Activated CD8-positive, alpha-beta memory T cell treated with anti-CD3 and anti-CD28 coated beads for 1 hour (primary cell): Measurements from ENCODE around the gene RCCD1.
"Not testable (repeated sequence)": the region's sequence is repeated elsewhere in the genome, so short reads cannot be mapped to it uniquely, and the experiment has no call there.

Experiments
- DNase-seq, 2 donors: peaks; one replicate each; pipeline ENCODE4 v3.0.0-alpha.2; 2020; ENCODE audit warnings: low read depth in 1 of 2; ENCODE audit errors: extremely low read depth in 1 of 2

Gene RCCD1

DNA sequence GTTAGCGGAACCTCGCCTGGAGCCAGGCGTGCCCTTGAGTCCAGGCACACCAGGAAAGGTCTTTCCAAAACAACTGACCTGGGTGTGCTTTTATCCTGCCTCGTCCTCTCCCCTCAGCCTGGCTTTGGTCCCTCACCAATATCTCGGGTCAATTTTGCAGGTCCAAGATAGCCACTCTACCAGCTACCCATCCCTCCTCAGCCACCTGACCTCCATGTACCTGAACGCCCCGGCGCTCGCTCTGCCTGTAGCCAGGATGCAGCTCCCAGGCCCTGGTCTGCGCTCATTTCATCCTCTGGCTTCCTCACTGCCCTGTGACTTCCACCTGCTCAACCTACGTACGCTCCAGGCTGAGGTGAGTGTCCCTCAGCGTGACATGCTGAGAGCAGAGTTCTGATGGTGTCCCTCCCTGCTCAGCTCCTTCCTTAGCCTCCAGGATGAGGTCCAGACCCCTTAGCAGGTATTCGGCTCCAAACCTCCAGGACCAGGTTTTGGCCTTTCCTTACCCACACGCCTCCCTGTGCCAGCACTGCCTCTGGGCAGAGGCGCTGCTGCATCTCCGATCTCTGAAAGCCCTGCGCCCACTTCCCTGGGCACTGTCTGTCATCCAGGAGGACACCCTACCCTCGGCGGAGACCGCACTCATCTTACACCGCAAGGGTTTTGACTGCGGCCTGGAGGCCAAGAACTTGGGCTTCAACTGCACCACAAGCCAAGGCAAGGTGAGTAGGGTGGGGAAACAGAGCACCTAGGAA lies 36.5 kb upstream of the RCCD1 start:
- no peak for DNase-seq

GRCh38 chr15:90918835-90919234 lies 35.8 kb upstream of the RCCD1 start:
- DNase-seq: no peak

DNA sequence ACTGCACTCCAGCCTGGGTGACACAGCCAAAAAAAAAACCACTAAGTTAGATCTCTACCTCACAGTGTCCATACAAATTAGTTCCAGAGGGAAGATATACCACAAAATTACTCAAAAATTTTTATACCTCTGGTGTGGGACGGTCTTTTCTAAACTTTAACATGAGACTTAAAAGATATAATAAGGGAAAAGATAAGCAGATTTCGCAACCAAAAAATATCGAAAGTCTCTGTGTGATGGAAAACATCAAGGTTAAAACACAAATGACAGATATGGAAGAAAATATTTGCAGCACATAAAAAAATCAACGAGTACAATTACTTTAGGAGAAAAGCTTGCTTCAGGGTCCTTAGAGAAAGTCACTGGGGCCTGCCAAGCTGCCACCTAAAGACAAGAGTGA lies 32.8 kb upstream of the RCCD1 start:
- no peak for DNase-seq

- not testable (repeated sequence) for DNase-seq
Measured at GRCh38 chr15:90922712-90923322, 31.9 kb upstream of the RCCD1 start.

- DNase-seq: no peak
Measured at GRCh38 chr15:90924375-90924774, 30.3 kb upstream of the RCCD1 start.

DNA sequence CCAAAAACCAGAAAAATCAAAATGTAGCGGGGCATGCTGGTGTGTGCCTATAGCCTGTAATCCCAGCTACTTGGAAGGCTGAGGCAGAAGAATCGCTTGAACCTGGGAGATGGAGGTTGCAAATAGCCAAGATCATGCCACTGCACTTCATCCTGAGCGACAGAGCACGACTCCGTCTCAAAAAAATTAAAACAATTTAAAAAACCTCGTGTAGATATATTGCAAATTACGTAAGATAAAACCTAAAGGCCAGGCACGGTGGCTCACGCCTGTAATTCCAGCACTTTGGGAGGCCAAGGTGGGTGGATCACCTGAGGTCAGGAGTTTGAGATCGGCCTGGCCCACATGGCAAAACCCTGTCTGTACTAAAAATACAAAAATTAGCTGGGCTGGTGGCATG lies 27.9 kb upstream of the RCCD1 start:
- not testable (repeated sequence) for DNase-seq

DNA sequence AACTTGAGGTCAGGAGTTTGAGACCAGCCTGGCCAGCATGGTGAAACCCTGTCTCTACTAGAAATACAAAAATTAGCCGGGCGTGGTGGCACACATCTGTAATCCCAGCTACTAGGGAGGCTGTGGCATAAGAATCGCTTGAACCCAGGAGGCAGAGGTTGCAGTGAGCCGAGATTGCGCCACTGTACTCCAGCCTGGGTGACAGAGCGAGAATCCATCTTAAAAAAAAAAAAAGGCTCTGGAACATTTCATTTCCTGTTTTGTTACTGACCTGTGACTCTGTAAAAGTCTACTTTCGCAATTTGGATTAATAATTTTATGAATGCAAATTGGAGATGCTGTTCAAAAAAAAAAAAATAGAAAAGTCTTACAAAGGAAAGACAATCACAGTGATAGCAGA lies 26.6 kb upstream of the RCCD1 start:
- not testable (repeated sequence) for DNase-seq

DNA sequence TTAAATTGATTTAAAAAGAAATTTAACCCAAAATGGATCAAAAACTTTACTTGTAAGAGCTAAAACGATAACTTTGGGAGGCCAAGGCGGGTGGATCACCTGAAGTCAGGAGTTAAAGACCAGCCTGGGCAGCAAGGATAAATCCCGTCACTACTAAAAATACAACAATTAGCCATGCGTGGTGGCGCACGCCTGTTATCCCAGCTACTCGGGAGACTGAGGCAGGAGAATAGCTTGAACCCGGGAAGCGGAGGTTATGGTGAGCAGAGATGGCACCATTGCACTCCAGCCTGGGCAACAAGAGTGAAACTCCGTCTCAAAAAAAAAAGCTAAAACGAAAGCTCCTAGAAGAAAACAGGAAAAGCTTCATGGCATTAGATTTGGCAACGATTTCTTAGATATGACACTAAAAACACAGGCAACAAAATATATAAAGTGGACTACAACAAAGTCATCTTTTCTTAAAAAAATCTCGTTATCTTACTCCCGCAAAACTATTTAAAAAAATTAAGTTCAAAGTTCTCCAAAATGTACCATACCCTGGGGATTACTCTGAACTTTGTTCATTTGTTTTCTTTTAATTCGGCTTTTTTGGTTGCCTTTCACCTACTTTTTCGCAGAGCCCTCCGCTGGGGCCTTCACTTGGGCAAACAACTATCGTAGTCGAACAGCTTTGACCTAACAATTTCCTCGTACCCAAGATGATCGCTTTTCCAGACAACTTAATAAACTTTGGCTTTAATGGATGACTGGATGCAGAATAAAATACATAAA lies 25.3 kb upstream of the RCCD1 start:
- DNase-seq: no peak

GRCh38 chr15:90930861-90931574 lies 23.7 kb upstream of the RCCD1 start:
- no peak for DNase-seq

- DNase-seq: no peak
Measured at GRCh38 chr15:90931575-90931827, 23.2 kb upstream of the RCCD1 start.

- DNase-seq: peak; percentile 66 to 92
Measured at GRCh38 chr15:90931828-90932659, 22.6 kb upstream of the RCCD1 start, which contains the start of gene HDDC3. TSS of gene HDDC3 (minus strand) at chr15:90932549. CDS start at chr15:90932540, 9 bp downstream.

DNA sequence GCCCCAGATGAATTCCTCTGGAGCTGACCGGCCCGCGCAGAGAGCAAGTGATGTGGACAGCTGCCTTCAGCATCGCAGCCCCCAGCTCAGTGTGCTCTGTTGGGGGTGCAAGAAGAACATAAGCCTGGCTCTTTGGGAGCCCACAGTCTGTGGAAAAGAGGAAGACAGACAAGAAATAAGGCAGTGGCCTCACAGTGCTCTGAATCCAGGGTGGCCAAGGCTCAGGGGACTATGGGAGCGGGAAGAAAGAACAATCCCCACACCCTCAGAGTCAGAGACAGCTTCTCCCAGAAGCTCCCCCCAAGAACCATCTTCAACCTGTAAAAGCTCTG lies 22.1 kb upstream of the RCCD1 start:
- no peak for DNase-seq

DNA sequence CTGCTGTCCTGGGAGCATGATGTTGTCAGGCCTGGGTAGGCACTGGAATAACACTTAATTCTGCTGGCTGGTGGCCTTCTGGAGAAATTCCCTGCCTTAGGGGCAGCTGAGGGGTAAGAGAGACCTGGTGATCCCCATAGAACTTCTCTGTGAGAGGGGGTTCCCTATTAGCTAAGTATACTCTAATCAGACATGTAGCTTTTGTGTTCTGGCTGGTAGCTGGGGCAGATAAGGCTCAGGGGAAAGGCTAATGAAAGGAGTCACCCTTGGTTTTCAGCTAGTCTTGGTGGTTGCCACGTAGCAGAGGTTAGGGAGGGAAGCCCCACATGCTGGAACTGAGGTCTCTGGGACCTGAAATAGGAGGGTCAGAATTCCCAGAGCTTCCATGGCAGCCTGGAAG lies 21.4 kb upstream of the RCCD1 start:
- no peak for DNase-seq

GRCh38 chr15:90934256-90934948 lies 20.3 kb upstream of the RCCD1 start:
- DNase-seq: peak in 1 of 2 donors; percentile 73

DNA sequence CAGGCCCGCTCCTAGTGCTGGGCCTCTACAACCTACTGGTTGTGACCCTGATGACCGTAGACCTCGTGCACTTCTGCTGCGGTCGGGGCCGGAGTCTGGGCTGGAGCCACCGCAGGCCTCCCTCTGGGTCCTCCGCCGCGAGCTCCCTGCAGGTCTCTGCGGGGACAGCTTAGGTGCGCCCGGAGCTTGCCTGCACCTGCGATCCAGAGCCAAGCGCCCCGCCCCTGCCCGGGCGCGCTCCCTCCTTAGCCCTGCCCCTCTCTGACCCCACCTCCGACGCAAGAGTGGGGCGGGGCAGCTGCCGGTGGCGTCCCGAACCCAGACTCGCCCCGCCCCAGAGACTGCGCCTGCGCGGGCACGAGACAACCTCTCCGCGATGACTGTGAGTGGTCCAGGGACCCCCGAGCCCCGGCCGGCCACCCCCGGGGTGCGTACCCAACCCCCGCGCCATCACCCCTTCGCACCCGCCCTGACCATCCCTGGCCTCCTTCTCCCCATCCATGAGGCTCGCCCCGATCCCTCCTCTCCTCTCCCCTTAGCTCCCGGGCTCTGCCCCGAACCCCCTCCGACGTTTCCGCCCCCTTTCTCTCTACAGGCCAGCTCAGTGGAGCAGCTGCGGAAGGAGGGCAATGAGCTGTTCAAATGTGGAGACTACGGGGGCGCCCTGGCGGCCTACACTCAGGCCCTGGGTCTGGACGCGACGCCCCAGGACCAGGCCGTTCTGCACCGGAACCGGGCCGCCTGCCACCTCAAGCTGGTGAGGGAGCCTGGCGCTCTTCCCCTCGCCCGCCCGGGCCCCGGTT lies 19.5 kb upstream of the RCCD1 start, which contains the start of gene UNC45A:
Gene UNC45A, plus strand, starts transcription at position 337 of the 803 bp plus-strand sequence. Its CDS starts 40 bp downstream, at position 377.
- DNase-seq: peak; percentile 83 to 96

- DNase-seq: no peak
Measured at GRCh38 chr15:90936823-90937222, 17.9 kb upstream of the RCCD1 start.

DNA sequence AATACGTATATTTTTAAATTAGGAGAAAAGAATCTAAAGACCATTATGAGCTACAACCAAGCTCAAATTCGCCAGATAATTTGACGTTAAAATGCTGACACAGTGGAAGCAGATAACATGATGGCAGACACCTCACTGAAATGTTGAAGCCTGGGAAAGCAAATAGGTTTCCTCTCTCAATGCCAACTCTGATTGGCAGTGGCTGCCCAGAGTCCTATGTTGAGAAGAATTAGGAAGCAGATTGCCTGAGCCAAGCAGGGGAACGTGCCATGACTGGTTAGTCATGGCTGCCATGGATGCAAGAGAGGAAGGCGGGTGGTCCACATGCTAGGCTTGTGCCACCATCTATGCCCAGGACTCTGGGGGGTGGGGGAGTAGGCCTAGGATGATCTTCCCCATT lies 16.4 kb upstream of the RCCD1 start:
- DNase-seq: no peak

GRCh38 chr15:90939756-90940155 lies 14.9 kb upstream of the RCCD1 start:
- no peak for DNase-seq

GRCh38 chr15:90941038-90941437 lies 13.6 kb upstream of the RCCD1 start:
- no peak for DNase-seq
